HG03025 (cell line): ENCODE results near the gene USH2A.

Experiments
- ATAC-seq: cut with Tn5 transposase; IDR thresholded peaks from one replicate; pipeline ENCODE4 v1.9.1; 2021; ENCODE audit warnings: mild to moderate bottlenecking, moderate library complexity; ENCODE audit not compliant: unreplicated experiment, low FRiP score

Gene USH2A

GRCh38 chr1:215667761-215668160, 755.5 kb downstream of the USH2A start:
- ATAC-seq = no peak

GRCh38 chr1:215665215-215665614, 758.0 kb downstream of the USH2A start:
- no peak for ATAC-seq

GRCh38 chr1:215661033-215661432, 762.2 kb downstream of the USH2A start:
- no peak for ATAC-seq

GRCh38 chr1:215660259-215660658, 763.0 kb downstream of the USH2A start:
- ATAC-seq = no peak

GRCh38 chr1:215657047-215657446, 766.2 kb downstream of the USH2A start:
- ATAC-seq = no peak

GRCh38 chr1:215652371-215652770, 770.9 kb downstream of the USH2A start:
- no peak for ATAC-seq

- no peak for ATAC-seq
Measured at GRCh38 chr1:215651867-215652266, 771.4 kb downstream of the USH2A start.

- no peak for ATAC-seq
Measured at GRCh38 chr1:215650446-215651149, 772.6 kb downstream of the USH2A start.

GRCh38 chr1:215648957-215649356, 774.3 kb downstream of the USH2A start:
- no peak for ATAC-seq

- ATAC-seq = no peak
Measured at GRCh38 chr1:215647738-215648137, 775.5 kb downstream of the USH2A start.

- no peak for ATAC-seq
Measured at GRCh38 chr1:215645861-215646260, 777.4 kb downstream of the USH2A start.

GRCh38 chr1:215645182-215645581, 778.1 kb downstream of the USH2A start:
- ATAC-seq = no peak

- no peak for ATAC-seq
Measured at GRCh38 chr1:215643592-215644321, 779.5 kb downstream of the USH2A start.

GRCh38 chr1:215640429-215641148, 782.7 kb downstream of the USH2A start:
- no peak for ATAC-seq

GRCh38 chr1:215637041-215637573, 786.1 kb downstream of the USH2A start:
- ATAC-seq = no peak

- ATAC-seq = no peak
Measured at GRCh38 chr1:215636258-215636965, 786.8 kb downstream of the USH2A start.

GRCh38 chr1:215635827-215636226, 787.4 kb downstream of the USH2A start:
- ATAC-seq = no peak

GRCh38 chr1:215631489-215631888, 791.8 kb downstream of the USH2A start:
- ATAC-seq = no peak

- no peak for ATAC-seq
Measured at GRCh38 chr1:215631040-215631439, 792.2 kb downstream of the USH2A start.

GRCh38 chr1:215625949-215626348, 797.3 kb downstream of the USH2A start:
- no peak for ATAC-seq

GRCh38 chr1:215623162-215623561, 800.1 kb downstream of the USH2A start:
- no peak for ATAC-seq
